Prostate gland (tissue), 2 donors: Measurements from ENCODE around the gene ANTXRL. TPM values are rescaled to one million over a fixed set of nuclear protein-coding genes. Genes with fewer than 3 reads are reported as not detected.

Source experiments
- DNase-seq: peaks from one replicate; pipeline ENCODE4 v3.0.0-alpha.2; 2019; ENCODE audit warnings: low spot score
- H3K27ac ChIP-seq, 2 donors: fragments of 200-600 bp; sonication (generic); 2 replicates each; pipeline ENCODE4 v1.5.1; 2017 to 2019
- H3K27me3 ChIP-seq: fragments of 200-600 bp; sonication (generic); replicated peaks from 2 replicates; pipeline ENCODE4 v1.5.1; 2019; ENCODE audit not compliant: insufficient read depth
- H3K36me3 ChIP-seq, 2 donors: fragments of 200-600 bp; sonication (generic); 1 replicate in 1 of 2; 2 replicates in 1 of 2; pipeline versions ENCODE4 v1.5.1 to v1.8.1; 2017 to 2019
- H3K4me1 ChIP-seq: fragments of 200-600 bp; sonication (generic); replicated peaks from 2 replicates; pipeline ENCODE4 v1.5.1; 2019
- H3K4me3 ChIP-seq, 2 donors: fragments of 200-600 bp; sonication (generic); 2 replicates each; pipeline ENCODE4 v1.5.1; 2017 to 2019
- H3K9me3 ChIP-seq: fragments of 200-600 bp; sonication (generic); 2 replicates; pipeline ENCODE4 v1.5.1; 2017
- POLR2A ChIP-seq: fragments of 450-650 bp; IDR thresholded peaks from one replicate; pipeline ENCODE4 v1.6.1; 2016; ENCODE audit warnings: antibody characterized with exemption, mild to moderate bottlenecking
- POLR2AphosphoS5 ChIP-seq: sonication (generic); formaldehyde crosslinking; IDR thresholded peaks from one replicate; pipeline ENCODE4 v1.6.1; 2017; ENCODE audit warnings: antibody characterized with exemption
- WGBS: methylation state at CpG from one replicate; pipeline ENCODE4 v1.1.5; 2018; 5-methylcytosine and 5-hydroxymethylcytosine counted together
- intact Hi-C: fragments of 100-400 bp; cut with DNase I; formaldehyde crosslinking; loops from one replicate; pipeline ENCODE4 v1.14.2; 2022
- total RNA-seq, 2 donors: library from RNA; depleted of rRNA; stranded (reverse); fragments of >200 nt; gene quantifications; one replicate each; pipeline ENCODE4 v1.1.0, GENCODE V29; 2016
- TF ChIP-seq, protein P1 (sequence below), 4 experiments: fragments of 200-600 bp in 2 of 4; fragments of 450-650 bp in 2 of 4; sonication (generic) in 2 of 4; IDR thresholded peaks; 1 replicate in 3 of 4; 2 replicates in 1 of 4; pipeline ENCODE4 v1.5.1; 2016 to 2019; ENCODE audit warnings: antibody characterized with exemption in 4 of 4, mild to moderate bottlenecking in 2 of 4, moderate library complexity in 2 of 4

ANTXRL gene
- total RNA-seq, result 1 to 10 TPM in 1 of 2 donors, not detected in 1; 3.4 TPM

GRCh38 chr10:46286991-46287693, at the start of gene ANTXRL:
ANTXRL (plus strand) TSS chr10:46286997; CDS start chr10:46287263, 266 bp downstream.
- DNase-seq, result no peak
- Histone ChIP-seq H3K4me1 (no peaks in the 10 kb centered on the region), H3K27ac (no peak within 1 kb of the TSS), H3K9me3 (no peaks in the 10 kb centered on the region), H3K36me3 (no peaks in the 10 kb centered on the region), H3K27me3 (no peaks in the 10 kb centered on the region), H3K4me3 (no peak within 1 kb of the TSS)
- intact Hi-C loops, result no loop called here
- WGBS, result 91% methylated on average over 8 of the region's 8 CpGs
- TF ChIP-seq POLR2AphosphoS5, result no peak
- no peak for TF ChIP-seq POLR2A
- TF ChIP-seq, protein P1, sequence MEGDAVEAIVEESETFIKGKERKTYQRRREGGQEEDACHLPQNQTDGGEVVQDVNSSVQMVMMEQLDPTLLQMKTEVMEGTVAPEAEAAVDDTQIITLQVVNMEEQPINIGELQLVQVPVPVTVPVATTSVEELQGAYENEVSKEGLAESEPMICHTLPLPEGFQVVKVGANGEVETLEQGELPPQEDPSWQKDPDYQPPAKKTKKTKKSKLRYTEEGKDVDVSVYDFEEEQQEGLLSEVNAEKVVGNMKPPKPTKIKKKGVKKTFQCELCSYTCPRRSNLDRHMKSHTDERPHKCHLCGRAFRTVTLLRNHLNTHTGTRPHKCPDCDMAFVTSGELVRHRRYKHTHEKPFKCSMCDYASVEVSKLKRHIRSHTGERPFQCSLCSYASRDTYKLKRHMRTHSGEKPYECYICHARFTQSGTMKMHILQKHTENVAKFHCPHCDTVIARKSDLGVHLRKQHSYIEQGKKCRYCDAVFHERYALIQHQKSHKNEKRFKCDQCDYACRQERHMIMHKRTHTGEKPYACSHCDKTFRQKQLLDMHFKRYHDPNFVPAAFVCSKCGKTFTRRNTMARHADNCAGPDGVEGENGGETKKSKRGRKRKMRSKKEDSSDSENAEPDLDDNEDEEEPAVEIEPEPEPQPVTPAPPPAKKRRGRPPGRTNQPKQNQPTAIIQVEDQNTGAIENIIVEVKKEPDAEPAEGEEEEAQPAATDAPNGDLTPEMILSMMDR (IDR thresholded peaks at IDR 0.05), result no peak

- intact Hi-C loops, result no loop called here
- DNase-seq, result no peak
- 84% methylated on average over 3 of the region's 3 CpGs for WGBS
These were observed 48.8 kb upstream of the ANTXRL start for GRCh38 chr10:46237815-46238510.

DNA sequence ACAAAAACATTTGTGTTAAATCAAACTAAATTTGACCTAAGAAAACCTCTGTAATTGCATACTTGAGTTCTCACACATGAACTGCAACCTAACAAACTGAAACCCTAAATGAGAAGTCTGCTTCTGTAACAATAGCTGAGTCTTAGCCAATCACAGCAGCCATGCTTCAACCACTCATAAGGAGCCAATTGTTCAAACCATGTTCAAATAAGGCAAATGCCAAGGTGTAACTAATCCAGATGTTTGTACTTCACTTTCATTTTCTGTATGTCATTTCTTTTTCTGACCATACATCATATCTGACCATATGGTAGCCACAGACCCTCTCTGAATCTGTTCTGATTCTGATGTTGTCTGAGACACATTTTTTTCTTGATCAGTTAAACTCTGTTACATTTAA, 47.5 kb upstream of the ANTXRL start:
- intact Hi-C loops, result no loop called here
- no peaks in the 10 kb centered on the region for H3K36me3 ChIP-seq
- H3K9me3 ChIP-seq, result no peaks in the 10 kb centered on the region
- DNase-seq, result no peak
- H3K4me3 ChIP-seq, result no peak overlapping the region
- H3K27me3 ChIP-seq, result no peaks in the 10 kb centered on the region
- TF ChIP-seq POLR2AphosphoS5, result no peak
- no peak for TF ChIP-seq POLR2A
- TF ChIP-seq, protein P1 (IDR thresholded peaks at IDR 0.05), result no peak
- no peak overlapping the region for H3K27ac ChIP-seq
- H3K4me1 ChIP-seq, result no peaks in the 10 kb centered on the region

More at GRCh38 chr10:46237815-46238510, 48.8 kb upstream of the ANTXRL start:
- TF ChIP-seq POLR2A, result no peak
- TF ChIP-seq, protein P1 (IDR thresholded peaks at IDR 0.05), result no peak
- TF ChIP-seq POLR2AphosphoS5, result no peak
- no peaks in the 10 kb centered on the region for H3K9me3 ChIP-seq
- no peaks in the 10 kb centered on the region for H3K36me3 ChIP-seq
- no peak overlapping the region for H3K27ac ChIP-seq
- H3K4me1 ChIP-seq, result no peaks in the 10 kb centered on the region
- H3K27me3 ChIP-seq, result no peaks in the 10 kb centered on the region
- H3K4me3 ChIP-seq, result no peak overlapping the region

DNA sequence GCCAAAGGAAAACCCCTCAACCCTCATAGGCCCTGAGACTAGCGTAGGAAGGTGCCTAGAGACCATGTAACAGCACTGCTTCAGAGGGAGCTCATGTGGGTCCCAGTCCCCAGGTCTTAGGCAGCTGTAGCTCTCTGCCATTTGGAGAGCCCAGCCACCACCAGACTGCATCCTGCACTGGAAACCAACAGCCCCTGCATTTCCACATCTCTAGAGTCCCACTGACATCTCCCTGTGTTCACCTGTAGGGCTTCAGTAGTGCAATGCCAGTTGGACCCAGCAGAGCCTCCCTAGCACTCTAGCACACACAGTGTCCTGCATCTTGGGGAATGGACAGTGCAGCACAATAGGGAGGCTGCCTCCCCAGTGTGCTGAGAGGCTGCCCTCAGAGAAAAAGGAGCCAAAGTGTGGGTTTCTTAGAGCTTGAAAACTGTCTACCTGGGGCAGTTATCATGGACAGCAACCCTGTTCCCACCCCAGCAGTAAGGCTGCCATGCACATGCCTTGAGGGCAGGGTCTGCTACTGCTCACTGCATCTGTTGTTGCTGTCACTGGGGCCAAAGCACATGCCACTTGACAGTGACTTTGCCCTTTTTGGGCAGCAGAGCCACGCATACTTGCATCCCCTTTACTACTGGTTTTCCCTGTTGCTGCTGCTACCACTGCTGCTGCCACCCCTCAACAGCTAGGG, 46.7 kb upstream of the ANTXRL start:
- intact Hi-C loops, result no loop called here
- 75% methylated on average over 2 of the region's 2 CpGs for WGBS
- DNase-seq, result no peak

More for the DNA sequence above, 46.7 kb upstream of the ANTXRL start:
- TF ChIP-seq POLR2AphosphoS5 (no peak), POLR2A (no peak)
- TF ChIP-seq, protein P1 (IDR thresholded peaks at IDR 0.05), result no peak
- H3K27ac ChIP-seq, result no peak overlapping the region
- H3K4me3 ChIP-seq, result no peak overlapping the region
- no peaks in the 10 kb centered on the region for H3K9me3 ChIP-seq
- no peaks in the 10 kb centered on the region for H3K27me3 ChIP-seq
- no peaks in the 10 kb centered on the region for H3K4me1 ChIP-seq
- no peaks in the 10 kb centered on the region for H3K36me3 ChIP-seq
